OCI-LY7 (cell line): ENCODE measurements around the gene BST1. TPM values are rescaled to one million over a fixed set of nuclear protein-coding genes. Genes with fewer than 3 reads are reported as not detected.

Source experiments
- BruUV-seq: library from RNA; stranded (reverse); fragments of 400-500 nt; replicated peaks from 2 replicates; lab custom pipeline; 2021; lab: Mats Ljungman, UMichigan
- CTCF ChIA-PET: fragments of 300-600 bp; sonication (Branson Sonifier 250); formaldehyde crosslinking; loops from one replicate; lab custom pipeline; 2022; ENCODE audit warnings: antibody characterized with exemption; ENCODE audit not compliant: unreplicated experiment; lab: Charles Lee
- POLR2A ChIA-PET: fragments of 300-600 bp; sonication (Branson Sonifier 250); formaldehyde crosslinking; loops from one replicate; lab custom pipeline; 2022; ENCODE audit warnings: antibody characterized with exemption; lab: Charles Lee
- DNase-seq: peaks from one replicate; pipeline ENCODE4 v3.0.0-alpha.2; 2015; ENCODE audit warnings: low spot score
- H2AFZ ChIP-seq: fragments of 200-600 bp; sonication (generic), shearing (Covaris generic); 2 replicates; pipeline ENCODE4 v1.6.1; 2014; ENCODE audit warnings: mild to moderate bottlenecking, antibody characterized with exemption, low read length, moderate library complexity
- H3K27ac ChIP-seq: fragments of 200-600 bp; sonication (generic); 2 replicates; pipeline ENCODE4 v1.5.1; 2014; ENCODE audit warnings: mixed run types, low read depth, mild to moderate bottlenecking, moderate library complexity, low read length, inconsistent platforms; ENCODE audit not compliant: poor library complexity, severe bottlenecking
- H3K36me3 ChIP-seq: fragments of 200-600 bp; sonication (generic); 2 replicates; pipeline ENCODE4 v1.6.1; 2014; ENCODE audit warnings: mild to moderate bottlenecking, antibody characterized with exemption, low read length, moderate library complexity, mixed read lengths; ENCODE audit not compliant: insufficient read depth
- H3K4me1 ChIP-seq: fragments of 200-600 bp; sonication (generic); 2 replicates; pipeline ENCODE4 v1.5.1; 2014; ENCODE audit warnings: mild to moderate bottlenecking, low read length; ENCODE audit not compliant: insufficient read depth, poor library complexity, severe bottlenecking
- H3K4me2 ChIP-seq: fragments of 200-600 bp; sonication (generic); 2 replicates; pipeline ENCODE4 v1.6.1; 2014; ENCODE audit warnings: mild to moderate bottlenecking, low read length
- H3K4me3 ChIP-seq: fragments of 200-600 bp; sonication (generic); 2 replicates; pipeline ENCODE4 v1.5.1; 2014; ENCODE audit warnings: mild to moderate bottlenecking, low read depth, low read length; ENCODE audit not compliant: poor library complexity, severe bottlenecking
- H3K79me2 ChIP-seq: fragments of 200-600 bp; sonication (generic); 2 replicates; pipeline ENCODE4 v1.6.1; 2016; ENCODE audit warnings: low read depth, mild to moderate bottlenecking, low read length, moderate library complexity, mixed read lengths; ENCODE audit not compliant: insufficient read depth
- H3K9me2 ChIP-seq: fragments of 200-600 bp; sonication (generic); 2 replicates; pipeline ENCODE4 v1.6.1; 2016; ENCODE audit warnings: mild to moderate bottlenecking, low read length, mixed read lengths; ENCODE audit not compliant: insufficient read depth
- H3K9me3 ChIP-seq: fragments of 200-600 bp; sonication (generic); 2 replicates; pipeline ENCODE4 v1.6.1; 2014; ENCODE audit warnings: mild to moderate bottlenecking, mixed run types, low read length, mixed read lengths
- H4K20me1 ChIP-seq: fragments of 200-600 bp; sonication (generic); 2 replicates; pipeline ENCODE4 v1.6.1; 2014; ENCODE audit warnings: mild to moderate bottlenecking, antibody characterized with exemption, low read length, moderate library complexity, mixed read lengths; ENCODE audit not compliant: insufficient read depth
- EZH2phosphoT487 ChIP-seq: fragments of 200-600 bp; sonication (generic); IDR thresholded peaks from 2 replicates; pipeline ENCODE4 v1.6.1; 2018; ENCODE audit warnings: low read depth, borderline replicate concordance, mild to moderate bottlenecking, mixed run types, antibody characterized with exemption, low read length, moderate library complexity, mixed read lengths
- intact Hi-C: fragments of 100-400 bp; cut with micrococcal nuclease; formaldehyde crosslinking; loops from one replicate; pipeline ENCODE4 v1.10.0; 2022; ENCODE audit not compliant: unreplicated experiment
- total RNA-seq, 2 experiments: library from RNA; depleted of rRNA in 1 of 2; stranded (reverse); fragments of >200 nt in 1 of 2; shearing (Covaris generic) in 1 of 2; gene quantifications; 2 replicates each; pipeline ENCODE4 v1.2.3, GENCODE V29; 2014 to 2022
- TF ChIP-seq, protein P1 (sequence below): fragments of 200-600 bp; sonication (generic); conservative IDR thresholded peaks from 2 replicates; pipeline ENCODE4 v1.5.1; 2014; ENCODE audit warnings: mild to moderate bottlenecking, antibody characterized with exemption, low read length, moderate library complexity, mixed read lengths

BST1 gene
- total RNA-seq, 2 experiments from 2014 or later, result 0.21 to 0.50 TPM

GRCh38 chr4:15753081-15753480 lies 50.2 kb downstream of the BST1 start:
- CTCF ChIA-PET, result no interaction called here
- no peak for DNase-seq
- H3K27ac ChIP-seq, result no peak overlapping the region
- intact Hi-C loops, result no loop called here
- peaks cover 34% of the 10 kb centered on the region for H3K4me1 ChIP-seq
- no peak for TF ChIP-seq EZH2phosphoT487
- TF ChIP-seq, protein P1, sequence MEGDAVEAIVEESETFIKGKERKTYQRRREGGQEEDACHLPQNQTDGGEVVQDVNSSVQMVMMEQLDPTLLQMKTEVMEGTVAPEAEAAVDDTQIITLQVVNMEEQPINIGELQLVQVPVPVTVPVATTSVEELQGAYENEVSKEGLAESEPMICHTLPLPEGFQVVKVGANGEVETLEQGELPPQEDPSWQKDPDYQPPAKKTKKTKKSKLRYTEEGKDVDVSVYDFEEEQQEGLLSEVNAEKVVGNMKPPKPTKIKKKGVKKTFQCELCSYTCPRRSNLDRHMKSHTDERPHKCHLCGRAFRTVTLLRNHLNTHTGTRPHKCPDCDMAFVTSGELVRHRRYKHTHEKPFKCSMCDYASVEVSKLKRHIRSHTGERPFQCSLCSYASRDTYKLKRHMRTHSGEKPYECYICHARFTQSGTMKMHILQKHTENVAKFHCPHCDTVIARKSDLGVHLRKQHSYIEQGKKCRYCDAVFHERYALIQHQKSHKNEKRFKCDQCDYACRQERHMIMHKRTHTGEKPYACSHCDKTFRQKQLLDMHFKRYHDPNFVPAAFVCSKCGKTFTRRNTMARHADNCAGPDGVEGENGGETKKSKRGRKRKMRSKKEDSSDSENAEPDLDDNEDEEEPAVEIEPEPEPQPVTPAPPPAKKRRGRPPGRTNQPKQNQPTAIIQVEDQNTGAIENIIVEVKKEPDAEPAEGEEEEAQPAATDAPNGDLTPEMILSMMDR, result no peak
- H2AFZ ChIP-seq, result no peak overlapping the region
- H3K4me3 ChIP-seq, result no peak overlapping the region
- peaks cover 5% of the 10 kb centered on the region; the same call in 1 of the 2 replicates for H3K9me3 ChIP-seq
- POLR2A ChIA-PET, result interaction anchor here (2.3 kb wide), 1 partner anchor 13 kb away, joined by 8 read pairs; no protein-coding TSS in a partner anchor
- H3K9me2 ChIP-seq, result no peaks in the 10 kb centered on the region
- no peaks in the 10 kb centered on the region for H3K36me3 ChIP-seq
- no peaks in the 10 kb centered on the region for H4K20me1 ChIP-seq
- no TSS peak for BruUV-seq
- no peaks in the 10 kb centered on the region for H3K79me2 ChIP-seq
- H3K4me2 ChIP-seq, result no peak overlapping the region

GRCh38 chr4:15753786-15754185 lies 50.9 kb downstream of the BST1 start:
- Histone ChIP-seq H4K20me1 (no peaks in the 10 kb centered on the region), H3K79me2 (no peaks in the 10 kb centered on the region), H2AFZ (no peak overlapping the region), H3K4me3 (no peak overlapping the region), H3K9me3 (peaks cover 5% of the 10 kb centered on the region; the same call in 1 of the 2 replicates), H3K9me2 (no peaks in the 10 kb centered on the region), H3K27ac (no peak overlapping the region), H3K4me2 (no peak overlapping the region), H3K4me1 (peaks cover 34% of the 10 kb centered on the region), H3K36me3 (no peaks in the 10 kb centered on the region)
- TF ChIP-seq, protein P1, result no peak
- TF ChIP-seq EZH2phosphoT487, result no peak
- intact Hi-C loops, result no loop called here
- DNase-seq, result no peak
- ChIA-PET CTCF (no interaction called here), POLR2A (interaction anchor here (2.3 kb wide), 1 partner anchor 13 kb away, joined by 8 read pairs; no protein-coding TSS in a partner anchor)
- no TSS peak for BruUV-seq

DNA sequence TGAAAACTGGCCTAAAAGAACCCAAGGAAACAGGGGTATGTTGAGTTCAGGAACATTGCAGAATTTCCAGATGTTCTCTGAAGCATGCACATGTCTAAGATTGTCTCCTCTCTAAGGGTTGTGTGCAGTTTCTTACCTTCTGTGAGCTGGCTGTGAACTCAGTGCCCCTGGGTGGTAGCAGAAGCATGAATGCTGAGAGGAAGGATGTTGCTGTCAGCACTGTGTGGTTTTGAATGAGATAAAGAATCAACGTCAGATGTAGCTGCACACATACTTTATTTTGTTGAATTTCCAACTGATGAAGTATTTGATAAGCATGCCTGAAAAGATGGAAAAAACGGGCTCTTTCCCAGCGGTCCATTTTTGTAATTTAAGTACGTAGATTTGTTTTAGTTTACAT lies 51.5 kb downstream of the BST1 start:
- Histone ChIP-seq H3K9me3 (peaks cover 5% of the 10 kb centered on the region; the same call in 1 of the 2 replicates), H3K79me2 (no peaks in the 10 kb centered on the region), H2AFZ (no peak overlapping the region), H3K4me1 (peaks cover 34% of the 10 kb centered on the region), H3K4me3 (no peak overlapping the region), H3K27ac (no peak overlapping the region), H3K9me2 (no peaks in the 10 kb centered on the region), H3K4me2 (no peak overlapping the region), H3K36me3 (no peaks in the 10 kb centered on the region), H4K20me1 (no peaks in the 10 kb centered on the region)
- peak; percentile 17 for DNase-seq
- intact Hi-C loops, result no loop called here
- TF ChIP-seq, protein P1, result no peak
- TF ChIP-seq EZH2phosphoT487, result no peak
- POLR2A ChIA-PET, result interaction anchor here (0.6 to 2.3 kb wide), 4 partner anchors 9 to 435 kb away, joined by 3 to 8 read pairs (median 4); partner anchors contain the start of gene CD38
- no TSS peak for BruUV-seq
- CTCF ChIA-PET, result no interaction called here
